ENCODE measurements around the gene LUZP2.

Gene LUZP2

GRCh38 chr11:24755260-24755839 lies 258.5 kb downstream of the LUZP2 start:
- TF ChIP-seq ISL1 (CRISPR knock-in tag; IDR thresholded peaks at IDR 0.05) (no peak), SNAI2 (CRISPR knock-in tag; IDR thresholded peaks at IDR 0.05) (no peak), POU6F1 (CRISPR knock-in tag; IDR thresholded peaks at IDR 0.05; ENCODE audit: borderline replicate concordance, low read depth) (no peak), PPARA (CRISPR knock-in tag; IDR thresholded peaks at IDR 0.05; ENCODE audit: borderline replicate concordance) (no peak), PATZ1 (CRISPR knock-in tag; IDR thresholded peaks at IDR 0.05; ENCODE audit: borderline replicate concordance) (no peak), ARNTL (CRISPR knock-in tag; IDR thresholded peaks at IDR 0.05; ENCODE audit: borderline replicate concordance, low read depth) (no peak), ZNF565 (CRISPR knock-in tag; conservative IDR thresholded peaks at IDR 0.05; ENCODE audit: low read depth) (no peak)
- ATAC-seq: no peak

GRCh38 chr11:24759742-24760141 lies 262.9 kb downstream of the LUZP2 start:
- TF ChIP-seq OSR1 (CRISPR knock-in tag; IDR thresholded peaks at IDR 0.05) (no peak), CREB5 (CRISPR knock-in tag; IDR thresholded peaks at IDR 0.05; ENCODE audit: low read depth) (no peak), ZFP3 (CRISPR knock-in tag; IDR thresholded peaks at IDR 0.05) (no peak), ZFP30 (CRISPR knock-in tag; IDR thresholded peaks at IDR 0.05) (no peak), ZC3H10 (CRISPR knock-in tag; IDR thresholded peaks at IDR 0.05) (no peak), ESRRG (CRISPR knock-in tag; IDR thresholded peaks at IDR 0.05) (no peak), ZNF8 (CRISPR knock-in tag; IDR thresholded peaks at IDR 0.05) (no peak), ZNF70 (CRISPR knock-in tag; IDR thresholded peaks at IDR 0.05) (no peak)
- ATAC-seq: no peak

- TF ChIP-seq CSDC2 (CRISPR knock-in tag; IDR thresholded peaks at IDR 0.05) (no peak), RARB (CRISPR knock-in tag; IDR thresholded peaks at IDR 0.05) (no peak), TCF4 (CRISPR knock-in tag; IDR thresholded peaks at IDR 0.05; ENCODE audit: borderline replicate concordance) (no peak), SNAI2 (CRISPR knock-in tag; IDR thresholded peaks at IDR 0.05) (no peak), PATZ1 (CRISPR knock-in tag; IDR thresholded peaks at IDR 0.05; ENCODE audit: borderline replicate concordance) (no peak), ZNF565 (CRISPR knock-in tag; conservative IDR thresholded peaks at IDR 0.05; ENCODE audit: low read depth) (no peak), ZFP3 (CRISPR knock-in tag; IDR thresholded peaks at IDR 0.05) (no peak), ISL1 (CRISPR knock-in tag; IDR thresholded peaks at IDR 0.05) (no peak)
- ATAC-seq: no peak
Measured at GRCh38 chr11:24760681-24761080, 263.8 kb downstream of the LUZP2 start.

GRCh38 chr11:24762076-24762475 lies 265.2 kb downstream of the LUZP2 start:
- no peak for ATAC-seq
- no peak for TF ChIP-seq ZC3H10 (CRISPR knock-in tag; IDR thresholded peaks at IDR 0.05)
- no peak for TF ChIP-seq PATZ1 (CRISPR knock-in tag; IDR thresholded peaks at IDR 0.05; ENCODE audit: borderline replicate concordance)
- TF ChIP-seq TSHZ2 (CRISPR knock-in tag; IDR thresholded peaks at IDR 0.05): no peak
- no peak for TF ChIP-seq PPARA (CRISPR knock-in tag; IDR thresholded peaks at IDR 0.05; ENCODE audit: borderline replicate concordance)
- TF ChIP-seq ZFP3 (CRISPR knock-in tag; IDR thresholded peaks at IDR 0.05): no peak
- no peak for TF ChIP-seq ISL1 (CRISPR knock-in tag; IDR thresholded peaks at IDR 0.05)
- no peak for TF ChIP-seq GLIS3 (CRISPR knock-in tag; IDR thresholded peaks at IDR 0.05)
- TF ChIP-seq CSDC2 (CRISPR knock-in tag; IDR thresholded peaks at IDR 0.05): no peak
- no peak for TF ChIP-seq TCF4 (CRISPR knock-in tag; IDR thresholded peaks at IDR 0.05; ENCODE audit: borderline replicate concordance)
- TF ChIP-seq RARB (CRISPR knock-in tag; IDR thresholded peaks at IDR 0.05): no peak
- TF ChIP-seq POU6F1 (CRISPR knock-in tag; IDR thresholded peaks at IDR 0.05; ENCODE audit: borderline replicate concordance, low read depth): no peak
- TF ChIP-seq ZFP30 (CRISPR knock-in tag; IDR thresholded peaks at IDR 0.05): no peak
- no peak for TF ChIP-seq ZNF565 (CRISPR knock-in tag; conservative IDR thresholded peaks at IDR 0.05; ENCODE audit: low read depth)
- TF ChIP-seq OSR1 (CRISPR knock-in tag; IDR thresholded peaks at IDR 0.05): no peak
- no peak for TF ChIP-seq SNAI2 (CRISPR knock-in tag; IDR thresholded peaks at IDR 0.05)
- TF ChIP-seq ZNF70 (CRISPR knock-in tag; IDR thresholded peaks at IDR 0.05): no peak
